K562 (cell line): Measurements from ENCODE around the gene LRP2. TPM values are rescaled to one million over a fixed set of nuclear protein-coding genes. Genes with fewer than 3 reads are reported as not detected.

Source experiments
- ATAC-seq: fragments of 200-7000 bp; cut with Tn5 transposase; 3 replicates; pipeline ENCODE4 v1.9.1; 2020; ENCODE audit warnings: moderate library complexity
- BruUV-seq: library from RNA; stranded (reverse); fragments of 400-500 nt; replicated peaks from 2 replicates; lab custom pipeline; 2021; lab: Mats Ljungman, UMichigan
- CTCF ChIA-PET: fragments of 300-600 bp; formaldehyde crosslinking; extraction: SDS; loops from one replicate; lab custom pipeline; 2021; ENCODE audit warnings: low intra/inter-chr PET ratio; lab: Yijun Ruan, JAX
- POLR2A ChIA-PET: fragments of 300-600, 350-650 bp; sonication (Branson Sonifier 250); formaldehyde crosslinking; extraction: SDS; loops from one replicate; lab custom pipeline; 2021; ENCODE audit warnings: antibody characterized with exemption, inconsistent platforms; lab: Yijun Ruan, JAX
- DNase-seq, 4 experiments: peaks; one replicate each; pipeline versions ENCODE4 v3.0.0 to v3.0.0-alpha.2; 2011 to 2018; ENCODE audit warnings: low spot score in 3 of 4, mixed read lengths in 3 of 4; ENCODE audit errors: extremely low read depth in 1 of 4
- FAIRE-seq: peaks from 2 replicates; lab custom pipeline; 2011; peaks lifted over from hg19 to GRCh38; lab: Jason Lieb, UNC
- H2AFZ ChIP-seq: 2 replicates; pipeline ENCODE4 v1.6.0; 2011; ENCODE audit warnings: low read depth, low read length, control low read depth, inconsistent platforms
- H3K27ac ChIP-seq: fragments of 200-600 bp; 3 replicates; pipeline ENCODE4 v1.8.0; 2011; ENCODE audit warnings: low read depth, mild to moderate bottlenecking, control low read depth, inconsistent platforms, low read length, moderate library complexity, mixed read lengths; ENCODE audit errors: extremely low read depth
- H3K27me3 ChIP-seq, 2 experiments: fragments of 300-600 bp in 1 of 2; 2 replicates in 1 of 2; 3 replicates in 1 of 2; pipeline versions ENCODE4 v1.6.0 to v1.8.0; 2011; ENCODE audit warnings: inconsistent platforms in 2 of 2, low read length in 2 of 2, mild to moderate bottlenecking in 1 of 2, mixed read lengths in 1 of 2, moderate library complexity in 1 of 2; ENCODE audit not compliant: control insufficient read depth in 2 of 2, insufficient read depth in 2 of 2
- H3K36me3 ChIP-seq: fragments of 300-600 bp; 3 replicates; pipeline ENCODE4 v1.8.0; 2011; ENCODE audit warnings: mild to moderate bottlenecking, low read length, inconsistent platforms; ENCODE audit not compliant: control insufficient read depth, insufficient read depth
- H3K4me1 ChIP-seq, 2 experiments: fragments of 200-600 bp in 1 of 2; replicated peaks in 1 of 2; 2 replicates in 1 of 2; 3 replicates in 1 of 2; pipeline versions ENCODE4 v1.5.1 to v1.8.0; 2011; ENCODE audit warnings: inconsistent platforms in 2 of 2, low read length in 2 of 2, mild to moderate bottlenecking in 1 of 2, mixed read lengths in 1 of 2, moderate library complexity in 1 of 2; ENCODE audit not compliant: control insufficient read depth in 2 of 2, insufficient read depth in 2 of 2
- H3K4me2 ChIP-seq: 2 replicates; pipeline ENCODE4 v1.6.1; 2011; ENCODE audit warnings: low read length, control low read depth, inconsistent platforms, mixed read lengths; ENCODE audit not compliant: insufficient read depth
- H3K4me3 ChIP-seq: fragments of 200-600 bp; sonication (generic), shearing (Covaris generic); 2 replicates; pipeline ENCODE4 v1.5.1; 2016; ENCODE audit warnings: control low read depth, inconsistent platforms
- H3K79me2 ChIP-seq: fragments of 200-600 bp; 3 replicates; pipeline ENCODE4 v1.8.0; 2011; ENCODE audit warnings: low read length, inconsistent platforms; ENCODE audit not compliant: control insufficient read depth, insufficient read depth
- H3K9ac ChIP-seq, 2 experiments: 2 replicates each; pipeline versions ENCODE4 v1.6.0 to v1.6.1; 2011; ENCODE audit warnings: low read depth in 2 of 2, low read length in 2 of 2, control low read depth in 1 of 2, inconsistent platforms in 1 of 2, mild to moderate bottlenecking in 1 of 2, mixed read lengths in 1 of 2; ENCODE audit not compliant: insufficient read depth in 1 of 2
- H3K9me1 ChIP-seq: one replicate; pipeline ENCODE4 v1.6.0; 2011; ENCODE audit warnings: inconsistent platforms, mild to moderate bottlenecking, low read length, moderate library complexity; ENCODE audit not compliant: control insufficient read depth, insufficient read depth
- H3K9me3 ChIP-seq: replicated peaks from 2 replicates; pipeline ENCODE4 v1.5.1; 2011; ENCODE audit warnings: low read depth, low read length, inconsistent platforms; ENCODE audit not compliant: control insufficient read depth, insufficient read depth
- H4K20me1 ChIP-seq: replicated peaks from 2 replicates; pipeline ENCODE4 v1.6.1; 2011; ENCODE audit warnings: low read length, inconsistent platforms, mixed read lengths; ENCODE audit not compliant: control insufficient read depth, insufficient read depth
- BCOR ChIP-seq: fragments of 450-650 bp; IDR thresholded peaks from 2 replicates; pipeline ENCODE4 v1.6.1; 2016
- CXXC5 ChIP-seq: fragments of 250-450 bp; sonication (Bioruptor Pico); IDR thresholded peaks from 2 replicates; pipeline ENCODE4 v1.8.0; 2022; ENCODE audit warnings: inconsistent platforms, mild to moderate bottlenecking, moderate library complexity
- FIP1L1 ChIP-seq: fragments of 200-400 bp; formaldehyde crosslinking; IDR thresholded peaks from 2 replicates; pipeline ENCODE4 v1.6.1; 2018; ENCODE audit warnings: mild to moderate bottlenecking, low read depth, low read length; ENCODE audit not compliant: poor library complexity, severe bottlenecking
- GATA2 ChIP-seq: sonication (generic); formaldehyde crosslinking; IDR thresholded peaks from 2 replicates; pipeline ENCODE4 v1.4.0; 2020; ENCODE audit warnings: mild to moderate bottlenecking, missing genetic modification reagents
- ILK ChIP-seq: fragments of 450-650 bp; IDR thresholded peaks from 2 replicates; pipeline ENCODE4 v1.6.1; 2016; ENCODE audit warnings: missing genetic modification characterization, low read depth, mild to moderate bottlenecking, missing compliant biosample characterization, moderate library complexity, borderline replicate concordance
- JUNB ChIP-seq: fragments of 450-650 bp; formaldehyde crosslinking; conservative IDR thresholded peaks from 2 replicates; pipeline ENCODE4 v1.4.0; 2020; ENCODE audit warnings: mild to moderate bottlenecking
- KDM1A ChIP-seq, 2 experiments: fragments of 450-650 bp; IDR thresholded peaks; 2 replicates each; pipeline ENCODE4 v1.6.1; 2016; ENCODE audit warnings: mild to moderate bottlenecking in 2 of 2
- RBM25 ChIP-seq: fragments of 200-400 bp; formaldehyde crosslinking; IDR thresholded peaks from 2 replicates; pipeline ENCODE4 v1.6.1; 2018; ENCODE audit warnings: low read length, low read depth, moderate library complexity; ENCODE audit not compliant: severe bottlenecking
- RCOR1 ChIP-seq, 2 experiments: IDR thresholded peaks; 2 replicates each; pipeline ENCODE4 v1.6.1; 2012; ENCODE audit warnings: low read depth in 2 of 2, low read length in 2 of 2, borderline replicate concordance in 1 of 2, improper control_type of control experiment in 1 of 2
- SIX5 ChIP-seq, 2 experiments: IDR thresholded peaks; 2 replicates each; pipeline ENCODE4 v1.6.1; 2011; ENCODE audit warnings: low read length in 2 of 2, borderline replicate concordance in 1 of 2, low read depth in 1 of 2, mild to moderate bottlenecking in 1 of 2, moderate library complexity in 1 of 2; ENCODE audit not compliant: insufficient read depth in 1 of 2
- SRSF9 ChIP-seq: fragments of 200-400 bp; formaldehyde crosslinking; IDR thresholded peaks from 2 replicates; pipeline ENCODE4 v1.6.1; 2017; ENCODE audit warnings: low read depth, low read length, borderline replicate concordance
- WGBS: fragments of 100-300 bp; shearing (Covaris generic); methylation state at CpG from one replicate; pipeline ENCODE4 v1.1.6; 2016; ENCODE audit warnings: low coverage, mixed read lengths; ENCODE audit not compliant: insufficient coverage; ENCODE audit errors: missing lambda C conversion rate; 5-methylcytosine and 5-hydroxymethylcytosine counted together
- in situ Hi-C: fragments of 300-500 bp; cut with MboI; formaldehyde crosslinking; loops from 4 replicates; pipeline ENCODE4 v1.15.0; 2018; ENCODE audit warnings: inconsistent platforms, mixed read lengths
- intact Hi-C: fragments of 100-400 bp; cut with micrococcal nuclease; formaldehyde crosslinking; loops from 2 replicates; pipeline ENCODE4 v1.14.2; 2022
- polyA plus RNA-seq, 8 experiments: library from polyadenylated mRNA; depleted of rRNA in 4 of 8; stranded (reverse) in 5 of 8; unstranded in 3 of 8; fragments of >200 nt; fragmentation: Nextera tagmentation in 2 of 8; fragmentation: Illumina TruSeq in 1 of 8; extraction: Ambion mirVana in 2 of 8; extraction: Trizol in 1 of 8; gene quantifications; 2 replicates each; pipeline versions ENCODE4 v1.2.1 to v1.2.3, GENCODE V29; 2011 to 2014; ENCODE audit warnings: inconsistent platforms in 1 of 8, missing spikeins in 1 of 8
- total RNA-seq, 7 experiments: library from RNA; depleted of rRNA in 6 of 7; stranded (reverse); fragments of >200 nt in 6 of 7; fragmentation: Illumina TruSeq in 2 of 7; extraction: Trizol in 2 of 7; gene quantifications; 2 replicates each; pipeline versions ENCODE4 v1.2.1 to v1.2.3, GENCODE V29; 2011 to 2021; ENCODE audit warnings: low replicate concordance in 1 of 7
- TF ChIP-seq, protein P1 (sequence below), 2 experiments: fragments of 450-650 bp; IDR thresholded peaks; 2 replicates each; pipeline ENCODE4 v1.6.1; 2016; ENCODE audit warnings: mild to moderate bottlenecking in 2 of 2, borderline replicate concordance in 1 of 2, low read depth in 1 of 2, moderate library complexity in 1 of 2
- TF ChIP-seq, protein P2 (sequence below): conservative IDR thresholded peaks from 2 replicates; pipeline ENCODE4 v1.6.1; 2011; ENCODE audit warnings: low read depth, mild to moderate bottlenecking, low read length; ENCODE audit not compliant: control insufficient read depth

The LRP2 gene
- total and polyA plus RNA-seq, 9 of the 15 experiments (the other 6 are each of a cell fraction or from before 2014, with no cell fraction given) = 0.04 to 0.18 (median 0.11) TPM; not detected in 1

DNA sequence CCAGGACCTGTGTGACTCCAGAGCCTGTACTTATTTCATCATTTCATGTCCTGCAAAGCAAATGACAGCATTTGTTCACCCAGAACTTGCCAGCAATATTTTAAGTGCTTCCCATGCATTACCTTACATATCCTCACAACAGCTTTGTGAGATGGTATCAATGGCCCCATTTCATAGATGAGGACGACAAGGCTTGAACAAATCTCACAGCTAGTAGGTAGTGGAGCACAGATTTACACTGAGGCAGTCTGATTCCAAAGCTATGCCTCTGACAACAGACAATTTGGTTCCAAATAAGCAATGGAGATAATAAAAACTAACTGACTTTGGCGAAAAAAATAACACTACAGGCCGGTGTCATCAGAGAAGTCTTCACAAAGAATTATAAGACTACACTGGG is 33.5 kb downstream of the LRP2 start:
- no peak for FAIRE-seq
- WGBS = 0% methylated on average over 3 of the region's 3 CpGs
- TF ChIP-seq SIX5 (IDR thresholded peaks at IDR 0.05; ENCODE audit: borderline replicate concordance in 1 of 2, insufficient read depth in 1 of 2, low read depth in 1 of 2, low read length in 2 of 2) (no peak), CXXC5 (CRISPR knock-in tag) (no peak), JUNB (no peak), KDM1A (IDR thresholded peaks at IDR 0.05) (0 out of 4 replicates have a peak, but pooled peaks of 1 of the 2 experiments have one; percentile 21), GATA2 (CRISPR knock-in tag) (no peak), ILK (tag) (no peak), FIP1L1 (no peak), SRSF9 (no peak), RBM25 (peak; percentile 83), RCOR1 (IDR thresholded peaks at IDR 0.05; ENCODE audit: borderline replicate concordance in 1 of 2, low read depth in 2 of 2, low read length in 2 of 2) (no peak), BCOR (0 out of 2 replicates have a peak, but pooled peaks have one; percentile 11)
- TF ChIP-seq, protein P1, sequence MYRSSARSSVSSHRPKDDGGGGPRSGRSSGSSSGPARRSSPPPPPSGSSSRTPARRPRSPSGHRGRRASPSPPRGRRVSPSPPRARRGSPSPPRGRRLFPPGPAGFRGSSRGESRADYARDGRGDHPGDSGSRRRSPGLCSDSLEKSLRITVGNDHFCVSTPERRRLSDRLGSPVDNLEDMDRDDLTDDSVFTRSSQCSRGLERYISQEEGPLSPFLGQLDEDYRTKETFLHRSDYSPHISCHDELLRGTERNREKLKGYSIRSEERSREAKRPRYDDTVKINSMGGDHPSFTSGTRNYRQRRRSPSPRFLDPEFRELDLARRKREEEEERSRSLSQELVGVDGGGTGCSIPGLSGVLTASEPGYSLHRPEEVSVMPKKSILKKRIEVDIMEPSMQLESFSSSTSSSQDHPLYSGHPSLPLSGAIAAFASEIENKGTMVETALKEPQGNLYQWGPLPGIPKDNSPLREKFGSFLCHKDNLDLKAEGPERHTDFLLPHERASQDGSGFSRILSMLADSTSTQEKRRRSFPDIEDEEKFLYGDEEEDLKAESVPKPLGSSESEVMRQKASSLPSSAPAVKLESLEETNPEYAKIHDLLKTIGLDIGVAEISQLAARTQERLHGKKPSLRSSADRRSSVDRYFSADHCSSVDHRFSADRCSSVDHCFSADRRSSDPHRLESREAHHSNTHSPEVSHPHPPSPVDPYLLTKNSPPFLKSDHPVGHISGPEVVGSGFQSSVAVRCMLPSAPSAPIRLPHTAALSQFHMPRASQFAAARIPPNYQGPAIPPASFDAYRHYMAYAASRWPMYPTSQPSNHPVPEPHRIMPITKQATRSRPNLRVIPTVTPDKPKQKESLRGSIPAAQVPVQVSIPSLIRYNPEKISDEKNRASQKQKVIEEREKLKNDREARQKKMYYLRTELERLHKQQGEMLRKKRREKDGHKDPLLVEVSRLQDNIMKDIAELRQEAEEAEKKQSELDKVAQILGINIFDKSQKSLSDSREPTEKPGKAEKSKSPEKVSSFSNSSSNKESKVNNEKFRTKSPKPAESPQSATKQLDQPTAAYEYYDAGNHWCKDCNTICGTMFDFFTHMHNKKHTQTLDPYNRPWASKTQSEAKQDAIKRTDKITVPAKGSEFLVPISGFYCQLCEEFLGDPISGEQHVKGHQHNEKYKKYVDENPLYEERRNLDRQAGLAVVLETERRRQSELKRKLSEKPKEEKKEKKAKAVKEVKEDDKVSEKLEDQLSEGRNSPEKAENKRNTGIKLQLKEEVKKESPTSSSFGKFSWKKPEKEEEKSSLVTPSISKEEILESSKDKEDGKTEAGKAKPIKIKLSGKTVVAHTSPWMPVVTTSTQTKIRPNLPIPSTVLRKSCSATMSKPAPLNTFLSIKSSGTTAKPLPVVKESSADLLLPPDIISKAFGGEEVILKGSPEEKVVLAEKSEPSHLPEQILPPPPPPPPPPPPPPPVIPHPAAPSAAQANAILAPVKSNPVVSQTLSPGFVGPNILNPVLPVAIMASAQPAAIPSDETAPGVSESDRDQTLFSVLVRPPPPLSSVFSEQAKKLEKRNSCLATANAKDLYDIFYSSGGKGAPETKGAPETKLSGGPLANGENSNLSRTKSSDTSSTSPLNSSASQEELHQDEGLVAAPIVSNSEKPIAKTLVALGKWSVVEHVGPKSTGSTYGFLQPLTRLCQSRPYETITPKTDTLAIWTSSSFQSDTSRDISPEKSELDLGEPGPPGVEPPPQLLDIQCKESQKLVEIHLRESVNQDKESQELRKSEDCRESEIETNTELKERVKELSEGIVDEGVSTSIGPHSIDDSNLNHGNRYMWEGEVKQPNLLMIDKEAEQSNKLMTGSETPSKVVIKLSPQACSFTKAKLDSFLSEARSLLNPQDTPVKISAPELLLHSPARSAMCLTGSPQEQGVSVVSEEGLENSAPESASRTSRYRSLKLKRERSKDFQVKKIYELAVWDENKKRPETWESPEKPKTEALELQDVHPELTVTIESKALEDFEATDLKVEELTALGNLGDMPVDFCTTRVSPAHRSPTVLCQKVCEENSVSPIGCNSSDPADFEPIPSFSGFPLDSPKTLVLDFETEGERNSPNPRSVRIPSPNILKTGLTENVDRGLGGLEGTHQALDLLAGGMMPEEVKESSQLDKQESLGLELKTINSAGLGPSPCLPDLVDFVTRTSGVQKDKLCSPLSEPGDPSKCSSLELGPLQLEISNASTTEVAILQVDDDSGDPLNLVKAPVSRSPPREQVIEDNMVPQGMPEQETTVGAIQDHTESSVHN (IDR thresholded peaks at IDR 0.05; ENCODE audit: borderline replicate concordance in 1 of 2, low read depth in 1 of 2) = no peak
- TF ChIP-seq, protein P2, sequence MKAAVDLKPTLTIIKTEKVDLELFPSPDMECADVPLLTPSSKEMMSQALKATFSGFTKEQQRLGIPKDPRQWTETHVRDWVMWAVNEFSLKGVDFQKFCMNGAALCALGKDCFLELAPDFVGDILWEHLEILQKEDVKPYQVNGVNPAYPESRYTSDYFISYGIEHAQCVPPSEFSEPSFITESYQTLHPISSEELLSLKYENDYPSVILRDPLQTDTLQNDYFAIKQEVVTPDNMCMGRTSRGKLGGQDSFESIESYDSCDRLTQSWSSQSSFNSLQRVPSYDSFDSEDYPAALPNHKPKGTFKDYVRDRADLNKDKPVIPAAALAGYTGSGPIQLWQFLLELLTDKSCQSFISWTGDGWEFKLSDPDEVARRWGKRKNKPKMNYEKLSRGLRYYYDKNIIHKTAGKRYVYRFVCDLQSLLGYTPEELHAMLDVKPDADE = no peak

More for the DNA sequence above, 33.5 kb downstream of the LRP2 start:
- no peak for ATAC-seq
- Histone ChIP-seq H3K4me2 (no peak overlapping the region), H3K9ac (no peak overlapping the region), H3K27me3 (peaks cover 2 to 17% of the 10 kb centered on the region in 2 experiments; a peak in 3 of 5 replicates), H3K4me1 (no peaks in the 10 kb centered on the region), H2AFZ (no peak overlapping the region), H3K4me3 (no peak overlapping the region), H4K20me1 (no peaks in the 10 kb centered on the region), H3K9me3 (no peaks in the 10 kb centered on the region), H3K79me2 (no peaks in the 10 kb centered on the region), H3K36me3 (no peaks in the 10 kb centered on the region), H3K9me1 (no peaks in the 10 kb centered on the region), H3K27ac (no peak overlapping the region)
- no TSS peak for BruUV-seq
- in situ Hi-C loops (no loop called here), intact Hi-C loops (no loop called here)
- no peak for DNase-seq
- ChIA-PET CTCF (no interaction called here), POLR2A (no interaction called here)
